ENCODE results near the gene OR4F15. TPM values are rescaled to one million over a fixed set of nuclear protein-coding genes. Genes with fewer than 3 reads are reported as not detected.
"Not testable (repeated sequence)": the region's sequence is repeated elsewhere in the genome, so short reads cannot be mapped to it uniquely, and the experiment has no call there.

OR4F15 gene
- total and polyA plus RNA-seq, 5 donors from 2014 or later = not detected

- ATAC-seq (ENCODE audit: low read depth in 2 of 2) = no peak
Observed at GRCh38 chr15:101775136-101775535, 36.9 kb upstream of the OR4F15 start.

GRCh38 chr15:101778576-101778975 lies 33.4 kb upstream of the OR4F15 start:
- not testable (repeated sequence) for H3K27me3 Mint-ChIP-seq; H3K27me3 ChIP-seq (ENCODE audit: control insufficient read depth, insufficient read depth, low read length); H3K4me1 Mint-ChIP-seq; H3K9me3 ChIP-seq (ENCODE audit: control insufficient read depth in 2 of 2, low read length in 2 of 2); H3K36me3 ChIP-seq (ENCODE audit: control insufficient read depth, insufficient read depth, low read length); H3K4me3 Mint-ChIP-seq; H3K9me3 Mint-ChIP-seq; H3K4me3 ChIP-seq (ENCODE audit: low read depth, low read length); H3K36me3 Mint-ChIP-seq; H3K4me1 ChIP-seq (ENCODE audit: control insufficient read depth, insufficient read depth, low read length, poor library complexity, severe bottlenecking); ATAC-seq (ENCODE audit: low read depth in 2 of 2); H3K27ac Mint-ChIP-seq; H3K27ac ChIP-seq (ENCODE audit: insufficient read depth, low read length, poor library complexity, severe bottlenecking); DNase-seq

More at GRCh38 chr15:101775136-101775535, 36.9 kb upstream of the OR4F15 start:
- Histone ChIP-seq H3K36me3 (ENCODE audit: control insufficient read depth, insufficient read depth, low read length) (no peaks in the 10 kb centered on the region), H3K9me3 (ENCODE audit: control insufficient read depth in 2 of 2, low read length in 2 of 2) (no peaks in the 10 kb centered on the region), H3K27me3 (ENCODE audit: control insufficient read depth, insufficient read depth, low read length) (no peaks in the 10 kb centered on the region), H3K4me3 (ENCODE audit: low read depth, low read length) (no peak overlapping the region), H3K27ac (ENCODE audit: insufficient read depth, low read length, poor library complexity, severe bottlenecking) (no peak overlapping the region), H3K4me1 (ENCODE audit: control insufficient read depth, insufficient read depth, low read length, poor library complexity, severe bottlenecking) (no peaks in the 10 kb centered on the region)
- no peak for DNase-seq
- Mint-ChIP-seq H3K27ac (peak overlapping the region in 1 of 3 donors; percentile 14), H3K4me1 (peaks cover 0 to 3% (median 0%) of the 10 kb centered on the region in 4 donors), H3K36me3 (peaks cover 4% of the 10 kb centered on the region), H3K9me3 (peaks cover 0 to 1% (median 0%) of the 10 kb centered on the region in 7 donors), H3K27me3 (no peaks in the 10 kb centered on the region), H3K4me3 (no peak overlapping the region)

- not testable (repeated sequence) for H3K4me3 ChIP-seq (ENCODE audit: low read depth, low read length); H3K27ac Mint-ChIP-seq; H3K9me3 ChIP-seq (ENCODE audit: control insufficient read depth in 2 of 2, low read length in 2 of 2); H3K4me3 Mint-ChIP-seq; H3K27ac ChIP-seq (ENCODE audit: insufficient read depth, low read length, poor library complexity, severe bottlenecking); H3K4me1 ChIP-seq (ENCODE audit: control insufficient read depth, insufficient read depth, low read length, poor library complexity, severe bottlenecking); DNase-seq; H3K4me1 Mint-ChIP-seq; H3K36me3 Mint-ChIP-seq; H3K27me3 Mint-ChIP-seq; H3K27me3 ChIP-seq (ENCODE audit: control insufficient read depth, insufficient read depth, low read length); H3K36me3 ChIP-seq (ENCODE audit: control insufficient read depth, insufficient read depth, low read length); H3K9me3 Mint-ChIP-seq; ATAC-seq (ENCODE audit: low read depth in 2 of 2)
Observed at GRCh38 chr15:101780225-101780624, 31.8 kb upstream of the OR4F15 start.

GRCh38 chr15:101781928-101782327 lies 30.1 kb upstream of the OR4F15 start:
- H3K4me1 ChIP-seq (ENCODE audit: control insufficient read depth, insufficient read depth, low read length, poor library complexity, severe bottlenecking) = no peaks in the 10 kb centered on the region
- ATAC-seq (ENCODE audit: low read depth in 2 of 2) = no peak
- H3K27ac ChIP-seq (ENCODE audit: insufficient read depth, low read length, poor library complexity, severe bottlenecking) = no peak overlapping the region
- peaks cover 3% of the 10 kb centered on the region for H3K27me3 ChIP-seq (ENCODE audit: control insufficient read depth, insufficient read depth, low read length)
- no peak for DNase-seq
- no peaks in the 10 kb centered on the region for H3K9me3 ChIP-seq (ENCODE audit: control insufficient read depth in 2 of 2, low read length in 2 of 2)
- H3K27me3 Mint-ChIP-seq = peaks cover 11% of the 10 kb centered on the region
- no peak overlapping the region for H3K4me3 Mint-ChIP-seq
- H3K4me3 ChIP-seq (ENCODE audit: low read depth, low read length) = no peak overlapping the region
- no peaks in the 10 kb centered on the region for H3K36me3 ChIP-seq (ENCODE audit: control insufficient read depth, insufficient read depth, low read length)
- peaks cover 0 to under 1% (median 0%) of the 10 kb centered on the region in 7 donors for H3K9me3 Mint-ChIP-seq
- no peaks in the 10 kb centered on the region for H3K36me3 Mint-ChIP-seq
- H3K4me1 Mint-ChIP-seq = peaks cover 0 to 3% (median 0%) of the 10 kb centered on the region in 4 donors
- H3K27ac Mint-ChIP-seq = no peak overlapping the region

DNA sequence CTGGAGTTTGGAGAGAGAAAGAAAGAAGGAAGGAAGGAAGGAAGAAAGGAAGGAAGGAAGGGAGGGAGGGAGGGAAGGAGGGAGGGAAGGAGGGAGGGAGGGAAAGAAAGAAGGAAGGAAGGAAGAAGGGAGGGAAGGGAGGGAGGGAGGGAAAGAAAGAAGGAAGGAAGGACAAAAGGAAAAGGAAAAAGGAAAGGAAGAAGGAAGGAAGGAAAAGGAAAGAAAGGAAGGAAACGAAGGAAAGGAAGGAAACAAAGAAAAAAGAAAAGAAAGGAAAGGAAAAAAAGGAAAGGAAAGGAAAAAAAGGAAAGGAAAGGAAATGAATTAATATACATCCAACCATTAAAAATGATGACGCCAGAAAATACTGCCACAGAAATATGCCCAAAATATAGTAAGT lies 27.4 kb upstream of the OR4F15 start:
- no peaks in the 10 kb centered on the region for H3K36me3 ChIP-seq (ENCODE audit: control insufficient read depth, insufficient read depth, low read length)
- no peak overlapping the region for H3K4me3 ChIP-seq (ENCODE audit: low read depth, low read length)
- Mint-ChIP-seq H3K4me3 (no peak overlapping the region), H3K9me3 (peaks cover 0 to 2% (median 0%) of the 10 kb centered on the region in 7 donors), H3K27ac (no peak overlapping the region), H3K36me3 (no peaks in the 10 kb centered on the region), H3K4me1 (peaks cover 0 to 3% (median 0%) of the 10 kb centered on the region in 4 donors), H3K27me3 (peaks cover 13% of the 10 kb centered on the region)
- no peaks in the 10 kb centered on the region for H3K4me1 ChIP-seq (ENCODE audit: control insufficient read depth, insufficient read depth, low read length, poor library complexity, severe bottlenecking)
- H3K27ac ChIP-seq (ENCODE audit: insufficient read depth, low read length, poor library complexity, severe bottlenecking) = no peak overlapping the region
- H3K9me3 ChIP-seq (ENCODE audit: control insufficient read depth in 2 of 2, low read length in 2 of 2) = no peaks in the 10 kb centered on the region
- no peak for ATAC-seq (ENCODE audit: low read depth in 2 of 2)
- DNase-seq = no peak
- peaks cover 3% of the 10 kb centered on the region for H3K27me3 ChIP-seq (ENCODE audit: control insufficient read depth, insufficient read depth, low read length)

- H3K27ac ChIP-seq (ENCODE audit: insufficient read depth, low read length, poor library complexity, severe bottlenecking); H3K4me3 ChIP-seq (ENCODE audit: low read depth, low read length); H3K27me3 ChIP-seq (ENCODE audit: control insufficient read depth, insufficient read depth, low read length); H3K27ac Mint-ChIP-seq; H3K27me3 Mint-ChIP-seq; H3K4me1 Mint-ChIP-seq; H3K9me3 ChIP-seq (ENCODE audit: control insufficient read depth in 2 of 2, low read length in 2 of 2); H3K36me3 Mint-ChIP-seq; H3K36me3 ChIP-seq (ENCODE audit: control insufficient read depth, insufficient read depth, low read length); DNase-seq; H3K4me1 ChIP-seq (ENCODE audit: control insufficient read depth, insufficient read depth, low read length, poor library complexity, severe bottlenecking); ATAC-seq (ENCODE audit: low read depth in 2 of 2); H3K4me3 Mint-ChIP-seq; H3K9me3 Mint-ChIP-seq: not testable (repeated sequence)
Observed at GRCh38 chr15:101786422-101786821, 25.6 kb upstream of the OR4F15 start.

DNA sequence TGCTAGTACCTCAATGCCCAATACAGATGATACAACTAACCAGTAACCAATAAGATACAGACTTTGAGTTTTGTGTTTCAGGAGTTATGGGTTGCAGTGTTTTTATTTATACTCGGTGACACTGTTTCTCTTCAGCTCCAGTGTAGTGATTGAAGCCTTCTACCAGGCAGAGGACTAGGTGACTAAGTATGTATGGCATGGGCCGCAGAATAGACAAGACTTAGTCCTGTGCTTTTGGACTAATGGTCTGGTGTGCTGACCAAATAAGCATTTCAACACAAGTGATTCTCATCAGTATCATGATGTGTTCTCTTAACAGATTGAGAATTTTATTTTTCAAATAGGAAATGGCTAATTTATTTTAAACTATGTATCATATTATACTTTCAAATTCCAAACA lies 24.0 kb upstream of the OR4F15 start:
- not testable (repeated sequence) for H3K4me3 Mint-ChIP-seq; H3K4me3 ChIP-seq (ENCODE audit: low read depth, low read length); H3K27me3 ChIP-seq (ENCODE audit: control insufficient read depth, insufficient read depth, low read length); DNase-seq; H3K9me3 Mint-ChIP-seq; H3K9me3 ChIP-seq (ENCODE audit: control insufficient read depth in 2 of 2, low read length in 2 of 2); H3K27ac ChIP-seq (ENCODE audit: insufficient read depth, low read length, poor library complexity, severe bottlenecking); H3K27me3 Mint-ChIP-seq; H3K4me1 ChIP-seq (ENCODE audit: control insufficient read depth, insufficient read depth, low read length, poor library complexity, severe bottlenecking); H3K4me1 Mint-ChIP-seq; H3K27ac Mint-ChIP-seq; ATAC-seq (ENCODE audit: low read depth in 2 of 2); H3K36me3 ChIP-seq (ENCODE audit: control insufficient read depth, insufficient read depth, low read length); H3K36me3 Mint-ChIP-seq

DNA sequence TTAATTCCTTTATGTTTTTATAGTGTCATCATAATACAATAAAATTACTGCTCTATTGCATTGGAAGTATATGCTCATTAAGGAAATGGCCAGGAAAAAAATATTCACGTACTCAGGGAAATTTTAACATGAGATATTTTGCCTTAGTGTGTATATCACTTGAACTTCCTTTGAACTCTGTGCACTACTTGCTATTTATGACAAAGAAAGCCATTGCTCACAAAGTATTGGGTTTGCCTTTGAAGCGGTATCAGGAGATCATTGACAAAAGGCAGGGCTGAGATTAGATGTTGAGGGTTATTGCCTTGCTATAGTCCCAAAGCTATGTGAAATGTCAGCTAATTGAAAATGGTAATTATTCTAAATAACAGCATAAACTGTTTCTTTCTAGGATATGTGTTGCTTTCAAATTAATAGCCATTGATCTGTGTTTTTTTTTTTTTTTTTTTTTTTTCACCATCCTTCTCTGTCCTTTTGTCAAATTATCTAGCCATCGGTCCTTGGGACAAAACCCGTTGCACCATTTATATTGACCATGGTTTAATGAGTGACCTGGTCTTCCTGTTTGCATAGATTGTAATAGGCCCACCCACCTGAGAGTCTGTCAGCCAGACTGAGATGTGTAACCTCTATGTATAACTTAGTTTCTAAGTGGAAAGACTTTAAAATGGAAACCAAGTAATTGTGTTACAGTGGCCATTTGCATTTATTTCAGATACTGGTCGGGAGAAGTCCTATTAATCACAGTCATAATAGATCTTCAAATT lies 23.3 kb upstream of the OR4F15 start:
- not testable (repeated sequence) for H3K27ac Mint-ChIP-seq; H3K27me3 Mint-ChIP-seq; ATAC-seq (ENCODE audit: low read depth in 2 of 2); DNase-seq; H3K4me1 Mint-ChIP-seq; H3K9me3 ChIP-seq (ENCODE audit: control insufficient read depth in 2 of 2, low read length in 2 of 2); H3K9me3 Mint-ChIP-seq; H3K4me1 ChIP-seq (ENCODE audit: control insufficient read depth, insufficient read depth, low read length, poor library complexity, severe bottlenecking); H3K4me3 Mint-ChIP-seq; H3K27ac ChIP-seq (ENCODE audit: insufficient read depth, low read length, poor library complexity, severe bottlenecking); H3K27me3 ChIP-seq (ENCODE audit: control insufficient read depth, insufficient read depth, low read length); H3K4me3 ChIP-seq (ENCODE audit: low read depth, low read length); H3K36me3 Mint-ChIP-seq; H3K36me3 ChIP-seq (ENCODE audit: control insufficient read depth, insufficient read depth, low read length)
